LNCaP clone FGC (cell line): ENCODE results near the gene CNTF.

Experiments used
- DNase-seq: peaks from one replicate; pipeline ENCODE4 v3.0.0-alpha.2; 2011; ENCODE audit warnings: low read depth
- H3K4me3 ChIP-seq: 2 replicates; pipeline ENCODE4 v1.5.1; 2011; ENCODE audit warnings: mild to moderate bottlenecking, low read depth, low read length, control low read depth
- CTCF ChIP-seq: IDR thresholded peaks from 2 replicates; pipeline ENCODE4 v1.5.1; 2012; ENCODE audit warnings: mild to moderate bottlenecking; ENCODE audit not compliant: control insufficient read depth, insufficient read depth; ENCODE audit errors: extremely low read depth

Gene CNTF

GRCh38 chr11:58621586-58622262 is 741 bp upstream of the CNTF start:
- H3K4me3 ChIP-seq: no peak overlapping the region
- TF ChIP-seq CTCF: no peak
- DNase-seq: no peak

GRCh38 chr11:58625086-58625485 is 2.6 kb downstream of the CNTF start:
- no peak for TF ChIP-seq CTCF
- no peak for DNase-seq
- no peak overlapping the region for H3K4me3 ChIP-seq

DNA sequence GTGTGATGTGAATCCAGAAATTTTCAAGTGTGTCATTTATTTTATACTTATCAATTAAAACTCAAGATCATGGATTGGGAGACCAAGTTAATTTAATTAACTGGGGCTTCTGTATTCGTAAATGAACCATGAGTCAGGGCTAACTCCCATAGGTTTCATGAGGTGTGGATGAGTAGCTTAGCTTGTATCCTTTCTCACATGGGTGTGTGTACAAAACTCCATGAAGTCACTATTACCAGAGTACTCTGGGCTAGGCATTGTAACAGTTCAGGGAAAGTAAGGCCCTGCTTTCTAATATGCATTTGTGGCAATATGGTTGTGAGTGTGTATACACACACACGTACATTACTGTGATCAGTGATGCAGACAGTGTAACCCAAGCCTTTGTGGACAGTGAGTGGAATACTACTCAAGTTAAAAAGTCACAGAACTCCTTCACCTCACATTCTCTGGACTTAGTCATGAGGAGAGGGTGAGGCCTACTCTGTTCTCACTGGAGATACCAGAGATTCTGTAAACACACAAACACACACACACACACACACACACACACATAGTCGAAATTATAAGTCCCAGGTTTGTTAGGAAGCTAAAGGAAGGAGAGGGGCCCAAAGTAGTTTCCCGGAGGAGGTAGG is 3.5 kb downstream of the CNTF start:
- no peak for TF ChIP-seq CTCF
- no peak for DNase-seq

GRCh38 chr11:58626934-58627483 is 4.5 kb downstream of the CNTF start:
- no peak for TF ChIP-seq CTCF
- DNase-seq: no peak
- H3K4me3 ChIP-seq: no peak overlapping the region

More for the DNA sequence above, 3.5 kb downstream of the CNTF start:
- no peak overlapping the region for H3K4me3 ChIP-seq

DNA sequence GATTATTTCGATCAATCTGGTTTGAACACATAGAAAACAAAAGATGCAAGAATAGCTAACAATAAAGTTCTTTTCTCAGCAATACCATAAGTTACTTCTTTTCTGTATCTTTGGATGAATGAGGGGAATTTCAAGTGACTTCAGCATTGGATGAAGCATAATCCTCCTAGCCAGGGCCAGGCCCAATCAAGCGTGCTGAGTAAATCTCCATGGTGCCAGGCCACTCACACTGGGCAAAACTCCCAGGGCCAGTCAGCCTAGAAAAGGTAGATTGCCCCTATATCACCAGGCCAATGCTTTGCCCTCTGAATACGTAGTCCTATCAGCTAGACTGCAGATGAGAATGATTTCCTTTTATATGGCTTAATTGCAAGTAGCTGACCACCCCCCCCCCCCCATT is 6.0 kb downstream of the CNTF start:
- TF ChIP-seq CTCF: no peak
- no peak overlapping the region for H3K4me3 ChIP-seq
- DNase-seq: no peak

GRCh38 chr11:58629857-58630256 is 7.4 kb downstream of the CNTF start:
- H3K4me3 ChIP-seq: no peak overlapping the region
- no peak for DNase-seq
- peak; percentile 50 for TF ChIP-seq CTCF

GRCh38 chr11:58631378-58631777 is 8.9 kb downstream of the CNTF start:
- H3K4me3 ChIP-seq: no peak overlapping the region
- no peak for DNase-seq
- TF ChIP-seq CTCF: no peak
